HepG2 (cell line): Measurements from ENCODE around the gene CRAT. TPM values are rescaled to one million over a fixed set of nuclear protein-coding genes. Genes with fewer than 3 reads are reported as not detected.

Experiments
- CENPX ChIP-seq: sonication (generic); formaldehyde crosslinking; IDR thresholded peaks from 2 replicates; pipeline ENCODE4 v1.9.0; 2021; ENCODE audit warnings: mild to moderate bottlenecking, missing genetic modification reagents, moderate library complexity
- E2F2 ChIP-seq: sonication (generic); formaldehyde crosslinking; IDR thresholded peaks from 2 replicates; pipeline ENCODE4 v1.4.0; 2020; ENCODE audit warnings: missing genetic modification reagents, borderline replicate concordance
- EHMT2 ChIP-seq: fragments of 200-600 bp; sonication (generic); IDR thresholded peaks from 2 replicates; pipeline ENCODE4 v1.7.0; 2017; ENCODE audit warnings: antibody characterized with exemption, low read depth, low read length, borderline replicate concordance
- GABPA ChIP-seq, 2 experiments: IDR thresholded peaks; 2 replicates each; pipeline ENCODE4 v1.6.1; 2011 to 2016; ENCODE audit warnings: low read depth in 2 of 2, low read length in 1 of 2, missing biosample characterization in 1 of 2, missing genetic modification characterization in 1 of 2
- MAZ ChIP-seq, 2 experiments: sonication (generic) in 1 of 2; formaldehyde crosslinking in 1 of 2; IDR thresholded peaks; 2 replicates each; pipeline versions ENCODE4 v1.5.0 to v1.6.1; 2012 to 2020; ENCODE audit warnings: low read depth in 2 of 2, mild to moderate bottlenecking in 2 of 2, borderline replicate concordance in 1 of 2, improper control_type of control experiment in 1 of 2, low read length in 1 of 2, missing genetic modification reagents in 1 of 2, moderate library complexity in 1 of 2
- MIXL1 ChIP-seq: IDR thresholded peaks from 2 replicates; pipeline ENCODE4 v1.6.1; 2016
- PLRG1 ChIP-seq: fragments of 450-650 bp; conservative IDR thresholded peaks from 2 replicates; pipeline ENCODE4 v1.6.1; 2016
- SMAD1 ChIP-seq: sonication (generic); formaldehyde crosslinking; IDR thresholded peaks from 2 replicates; pipeline ENCODE4 v1.4.0; 2020; ENCODE audit warnings: missing genetic modification reagents, low read depth, mild to moderate bottlenecking, borderline replicate concordance
- SNAI1 ChIP-seq: sonication (generic); formaldehyde crosslinking; IDR thresholded peaks from 2 replicates; pipeline ENCODE4 v1.5.0; 2020; ENCODE audit warnings: mild to moderate bottlenecking, missing genetic modification reagents, borderline replicate concordance
- SP140L ChIP-seq: sonication (generic); formaldehyde crosslinking; IDR thresholded peaks from 2 replicates; pipeline ENCODE4 v1.4.0; 2020; ENCODE audit warnings: missing genetic modification reagents, borderline replicate concordance
- SPEN ChIP-seq: sonication (generic); formaldehyde crosslinking; IDR thresholded peaks from 2 replicates; pipeline ENCODE4 v1.5.1; 2020; ENCODE audit warnings: low read depth, mild to moderate bottlenecking, missing genetic modification reagents
- TMF1 ChIP-seq: sonication (generic); formaldehyde crosslinking; IDR thresholded peaks from 2 replicates; pipeline ENCODE4 v1.8.1; 2022; ENCODE audit warnings: low read depth, missing genetic modification reagents
- XBP1 ChIP-seq: sonication (generic); formaldehyde crosslinking; IDR thresholded peaks from 2 replicates; pipeline ENCODE4 v1.5.0; 2020; ENCODE audit warnings: missing genetic modification reagents
- ZBTB14 ChIP-seq: sonication (generic); formaldehyde crosslinking; IDR thresholded peaks from 2 replicates; pipeline ENCODE4 v1.4.0; 2020; ENCODE audit warnings: missing genetic modification reagents
- ZBTB37 ChIP-seq: sonication (generic); formaldehyde crosslinking; IDR thresholded peaks from 2 replicates; pipeline ENCODE4 v1.4.0; 2020; ENCODE audit warnings: mild to moderate bottlenecking, missing genetic modification reagents
- ZBTB43 ChIP-seq: sonication (generic); formaldehyde crosslinking; conservative IDR thresholded peaks from 2 replicates; pipeline ENCODE4 v1.4.0; 2020; ENCODE audit warnings: missing genetic modification reagents
- ZMAT5 ChIP-seq: sonication (generic); formaldehyde crosslinking; IDR thresholded peaks from 2 replicates; pipeline ENCODE4 v1.5.0; 2020; ENCODE audit warnings: mild to moderate bottlenecking, low read depth, missing genetic modification reagents, borderline replicate concordance
- ZNF124 ChIP-seq: sonication (generic); formaldehyde crosslinking; IDR thresholded peaks from 2 replicates; pipeline ENCODE4 v1.4.0; 2020; ENCODE audit warnings: missing genetic modification reagents
- ZNF354B ChIP-seq: sonication (generic); formaldehyde crosslinking; IDR thresholded peaks from 2 replicates; pipeline ENCODE4 v1.8.0; 2022; ENCODE audit warnings: mild to moderate bottlenecking, missing genetic modification reagents
- ZNF468 ChIP-seq: sonication (generic); formaldehyde crosslinking; IDR thresholded peaks from 2 replicates; pipeline ENCODE4 v1.8.0; 2022; ENCODE audit warnings: mild to moderate bottlenecking, moderate library complexity, missing genetic modification reagents
- ZNF496 ChIP-seq: sonication (generic); formaldehyde crosslinking; IDR thresholded peaks from 2 replicates; pipeline ENCODE4 v1.8.1; 2023; ENCODE audit warnings: mild to moderate bottlenecking, moderate library complexity, missing genetic modification reagents; ENCODE audit not compliant: insufficient replicate concordance
- ZNF713 ChIP-seq: sonication (generic); formaldehyde crosslinking; IDR thresholded peaks from 2 replicates; pipeline ENCODE4 v1.4.0; 2020; ENCODE audit warnings: mild to moderate bottlenecking, missing genetic modification reagents
- ZNF879 ChIP-seq: sonication (generic); formaldehyde crosslinking; IDR thresholded peaks from 2 replicates; pipeline ENCODE4 v1.8.1; 2023; ENCODE audit warnings: missing genetic modification reagents
- ZSCAN20 ChIP-seq: sonication (generic); formaldehyde crosslinking; IDR thresholded peaks from 2 replicates; pipeline ENCODE4 v1.4.0; 2020; ENCODE audit warnings: missing genetic modification reagents, mild to moderate bottlenecking, borderline replicate concordance
- polyA plus RNA-seq, 8 experiments: library from polyadenylated mRNA; depleted of rRNA in 3 of 8; stranded (reverse) in 7 of 8; unstranded in 1 of 8; fragments of >200 nt; fragmentation: Illumina TruSeq in 4 of 8; extraction: Trizol in 4 of 8; gene quantifications; 2 replicates each; pipeline versions ENCODE4 v1.2.1 to v1.2.3, GENCODE V29; 2011 to 2016; ENCODE audit warnings: low read depth in 4 of 8, missing spikeins in 1 of 8, mixed read lengths in 1 of 8; ENCODE audit not compliant: insufficient read depth in 1 of 8
- total RNA-seq, 5 experiments: library from RNA; depleted of rRNA; stranded (reverse); fragments of >200 nt; fragmentation: Illumina TruSeq; extraction: Trizol; gene quantifications; 2 replicates each; pipeline ENCODE4 v1.2.3, GENCODE V29; 2016; ENCODE audit warnings: low read depth in 1 of 5

The CRAT gene
- total and polyA plus RNA-seq, 2 of the 13 experiments (the other 11 are each of a cell fraction or from before 2014, with no cell fraction given) = 26.1 to 26.6 TPM

- TF ChIP-seq TMF1 (CRISPR knock-in tag) (no peak), ZMAT5 (no peak), PLRG1 (no peak), ZBTB37 (CRISPR knock-in tag) (no peak), XBP1 (CRISPR knock-in tag) (no peak), SP140L (CRISPR knock-in tag) (no peak), ZNF468 (CRISPR knock-in tag) (no peak), ZBTB14 (CRISPR knock-in tag) (no peak), ZNF879 (CRISPR knock-in tag) (no peak), E2F2 (CRISPR knock-in tag) (no peak), ZNF713 (CRISPR knock-in tag) (no peak), SMAD1 (peak; percentile 55; the same call in 1 of the 2 replicates), ZBTB43 (CRISPR knock-in tag) (peak; percentile 52; the same call in 1 of the 2 replicates), SNAI1 (no peak), ZNF496 (no peak), SPEN (CRISPR knock-in tag) (peak; percentile 82), ZNF354B (CRISPR knock-in tag) (no peak), EHMT2 (no peak), MAZ (IDR thresholded peaks at IDR 0.05; ENCODE audit: borderline replicate concordance, low read depth, low read length) (no peak), MAZ (CRISPR knock-in tag; IDR thresholded peaks at IDR 0.05; ENCODE audit: low read depth) (peak; percentile 86), GABPA (IDR thresholded peaks at IDR 0.05; ENCODE audit: low read depth, low read length) (no peak), GABPA (CRISPR knock-in tag; IDR thresholded peaks at IDR 0.05; ENCODE audit: low read depth) (no peak), MIXL1 (CRISPR knock-in tag) (peak; percentile 58; the same call in 1 of the 2 replicates), ZNF124 (CRISPR knock-in tag) (no peak; the same call in 1 of the 2 replicates), ZSCAN20 (CRISPR knock-in tag) (no peak), CENPX (no peak)
These were observed 46.1 kb downstream of the CRAT start (continued) for GRCh38 chr9:129064499-129064908.
